T-helper 17 cell (primary cell): Measurements from ENCODE around the gene TNFRSF12A. TPM values are rescaled to one million over a fixed set of nuclear protein-coding genes. Genes with fewer than 3 reads are reported as not detected.

Source experiments
- ATAC-seq: fragments of 150-1000 bp; cut with Tn5 transposase; 2 replicates; pipeline ENCODE4 v1.10.0; 2021; ENCODE audit warnings: mild to moderate bottlenecking, moderate library complexity
- DNase-seq, 3 donors: peaks; one replicate each; pipeline versions ENCODE4 v3.0.0 to v3.0.0-alpha.2; 2020 to 2021
- H3K9me3 ChIP-seq: one replicate; pipeline ENCODE4 v1.7.0; 2013; ENCODE audit warnings: low read length, mild to moderate bottlenecking; ENCODE audit not compliant: control insufficient read depth, poor library complexity, severe bottlenecking
- H3K27ac Mint-ChIP-seq: one replicate; pipeline ENCODE4 v1.8.0; 2022; ENCODE audit warnings: mild to moderate bottlenecking, moderate library complexity, mixed read lengths
- H3K27me3 Mint-ChIP-seq: one replicate; pipeline ENCODE4 v1.8.0; 2022; ENCODE audit warnings: mixed read lengths
- H3K36me3 Mint-ChIP-seq: one replicate; pipeline ENCODE4 v1.8.0; 2022; ENCODE audit warnings: low read depth, mixed read lengths
- H3K4me1 Mint-ChIP-seq: one replicate; pipeline ENCODE4 v1.8.0; 2022; ENCODE audit warnings: mild to moderate bottlenecking, mixed read lengths
- H3K4me3 Mint-ChIP-seq: one replicate; pipeline ENCODE4 v1.8.0; 2022; ENCODE audit warnings: mild to moderate bottlenecking, moderate library complexity, mixed read lengths
- total RNA-seq, 4 donors: library from RNA in 2 of 4; stranded (reverse) in 2 of 4; gene quantifications; one replicate each; pipeline ENCODE4 v1.2.3 and lab custom pipeline; 2022 to 2026

The TNFRSF12A gene
- total RNA-seq, 2 donors from 2014 or later = 0.92 to 1.3 TPM

DNA sequence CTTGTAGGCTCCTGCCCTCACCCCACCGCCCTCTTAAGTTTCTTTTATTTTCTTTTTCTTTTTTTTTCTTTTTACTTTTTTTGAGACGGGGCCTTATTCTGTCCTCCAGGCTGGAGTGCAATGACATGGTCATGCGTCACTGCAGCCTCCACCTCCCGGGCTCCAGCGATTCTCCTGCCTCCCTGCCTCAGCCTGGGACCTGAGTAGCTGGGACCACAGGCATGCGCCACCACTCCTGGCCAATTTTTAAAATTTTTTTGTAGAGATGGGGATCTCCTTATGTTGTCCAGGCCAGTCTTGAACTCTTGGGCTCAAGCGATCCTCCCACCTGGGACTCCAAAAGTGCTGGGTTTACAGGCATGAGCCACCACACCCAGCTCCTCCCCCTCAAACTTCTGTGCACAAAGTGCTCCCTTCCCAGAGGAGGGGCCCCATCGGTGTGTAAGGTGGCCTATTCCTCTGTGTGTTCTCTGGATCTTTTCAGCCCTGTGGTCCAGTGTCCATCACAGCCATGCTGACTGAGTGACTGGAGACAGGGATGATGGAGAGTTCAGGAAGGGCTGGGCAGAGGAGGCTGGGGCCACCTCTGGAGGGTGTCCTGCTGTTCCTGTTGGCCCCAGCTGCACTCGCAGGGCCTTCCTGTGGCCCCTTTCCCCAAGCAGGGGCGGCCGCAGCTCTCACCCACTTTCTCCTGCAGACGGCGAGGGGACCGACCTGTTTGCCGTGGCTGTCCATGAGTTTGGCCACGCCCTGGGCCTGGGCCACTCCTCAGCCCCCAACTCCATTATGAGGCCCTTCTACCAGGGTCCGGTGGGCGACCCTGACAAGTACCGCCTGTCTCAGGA, 36.4 kb downstream of the TNFRSF12A start:
- Mint-ChIP-seq H3K27me3 (no peaks in the 10 kb centered on the region), H3K27ac (peak overlapping the region; percentile 74), H3K36me3 (peaks cover 5% of the 10 kb centered on the region), H3K4me1 (peaks cover 27% of the 10 kb centered on the region), H3K4me3 (peak overlapping the region; percentile 21)
- DNase-seq (no peak), ATAC-seq (no peak)
- no peaks in the 10 kb centered on the region for H3K9me3 ChIP-seq

- ATAC-seq (no peak), DNase-seq (no peak)
- H3K27me3 Mint-ChIP-seq = no peaks in the 10 kb centered on the region
- peak overlapping the region; percentile 21 for H3K4me3 Mint-ChIP-seq
- peak overlapping the region; percentile 74 for H3K27ac Mint-ChIP-seq
- H3K36me3 Mint-ChIP-seq = peaks cover 5% of the 10 kb centered on the region
- no peaks in the 10 kb centered on the region for H3K9me3 ChIP-seq
- peaks cover 24% of the 10 kb centered on the region for H3K4me1 Mint-ChIP-seq
Measured at GRCh38 chr16:3057181-3058138, 37.3 kb downstream of the TNFRSF12A start.

GRCh38 chr16:3058139-3059030, 38.2 kb downstream of the TNFRSF12A start:
- peaks cover 5% of the 10 kb centered on the region for H3K36me3 Mint-ChIP-seq
- H3K4me1 Mint-ChIP-seq = peaks cover 32% of the 10 kb centered on the region
- H3K9me3 ChIP-seq = no peaks in the 10 kb centered on the region
- peak in 2 of 3 donors; percentile 39 to 41 for DNase-seq
- ATAC-seq = peak; percentile 66
- no peaks in the 10 kb centered on the region for H3K27me3 Mint-ChIP-seq
- H3K27ac Mint-ChIP-seq = peak overlapping the region; percentile 91
- H3K4me3 Mint-ChIP-seq = peak overlapping the region; percentile 93

GRCh38 chr16:3059041-3059722, 39.0 kb downstream of the TNFRSF12A start:
- no peaks in the 10 kb centered on the region for H3K27me3 Mint-ChIP-seq
- ATAC-seq = peak; percentile 92
- H3K4me3 Mint-ChIP-seq = peak overlapping the region; percentile 93
- no peaks in the 10 kb centered on the region for H3K36me3 Mint-ChIP-seq
- H3K9me3 ChIP-seq = no peaks in the 10 kb centered on the region
- peak overlapping the region; percentile 91 for H3K27ac Mint-ChIP-seq
- peaks cover 30% of the 10 kb centered on the region for H3K4me1 Mint-ChIP-seq
- DNase-seq = peak; percentile 84 to 91 (median 90)

DNA sequence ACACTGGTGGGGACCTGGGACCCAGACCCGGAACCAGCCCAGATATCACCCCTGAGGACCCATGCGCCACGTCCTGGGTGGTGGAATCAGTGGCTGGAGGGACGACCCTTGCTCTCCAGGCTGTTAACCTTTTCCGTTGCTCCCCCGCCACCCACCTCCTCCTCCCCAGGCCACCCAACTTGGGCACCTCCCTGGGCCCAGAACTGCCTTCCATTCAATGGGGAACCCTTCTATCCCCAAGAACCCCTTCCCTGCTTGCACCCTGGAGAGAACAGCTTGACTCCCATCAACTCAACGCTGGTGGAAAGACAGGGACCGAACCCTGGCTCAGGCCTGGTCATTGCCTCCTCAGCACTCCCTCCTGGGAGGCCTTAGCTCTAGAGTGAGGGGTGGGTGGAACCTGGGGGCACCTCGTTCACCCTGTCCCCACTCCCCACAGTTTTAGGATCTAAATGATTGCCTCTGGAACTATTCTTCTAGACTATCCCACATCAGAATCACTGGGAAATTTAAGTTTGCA, 39.6 kb downstream of the TNFRSF12A start:
- no peak for DNase-seq
- H3K36me3 Mint-ChIP-seq = no peaks in the 10 kb centered on the region
- peak overlapping the region; percentile 91 for H3K27ac Mint-ChIP-seq
- peak overlapping the region; percentile 93 for H3K4me3 Mint-ChIP-seq
- H3K27me3 Mint-ChIP-seq = no peaks in the 10 kb centered on the region
- ATAC-seq = no peak
- H3K4me1 Mint-ChIP-seq = peaks cover 30% of the 10 kb centered on the region
- no peaks in the 10 kb centered on the region for H3K9me3 ChIP-seq

DNA sequence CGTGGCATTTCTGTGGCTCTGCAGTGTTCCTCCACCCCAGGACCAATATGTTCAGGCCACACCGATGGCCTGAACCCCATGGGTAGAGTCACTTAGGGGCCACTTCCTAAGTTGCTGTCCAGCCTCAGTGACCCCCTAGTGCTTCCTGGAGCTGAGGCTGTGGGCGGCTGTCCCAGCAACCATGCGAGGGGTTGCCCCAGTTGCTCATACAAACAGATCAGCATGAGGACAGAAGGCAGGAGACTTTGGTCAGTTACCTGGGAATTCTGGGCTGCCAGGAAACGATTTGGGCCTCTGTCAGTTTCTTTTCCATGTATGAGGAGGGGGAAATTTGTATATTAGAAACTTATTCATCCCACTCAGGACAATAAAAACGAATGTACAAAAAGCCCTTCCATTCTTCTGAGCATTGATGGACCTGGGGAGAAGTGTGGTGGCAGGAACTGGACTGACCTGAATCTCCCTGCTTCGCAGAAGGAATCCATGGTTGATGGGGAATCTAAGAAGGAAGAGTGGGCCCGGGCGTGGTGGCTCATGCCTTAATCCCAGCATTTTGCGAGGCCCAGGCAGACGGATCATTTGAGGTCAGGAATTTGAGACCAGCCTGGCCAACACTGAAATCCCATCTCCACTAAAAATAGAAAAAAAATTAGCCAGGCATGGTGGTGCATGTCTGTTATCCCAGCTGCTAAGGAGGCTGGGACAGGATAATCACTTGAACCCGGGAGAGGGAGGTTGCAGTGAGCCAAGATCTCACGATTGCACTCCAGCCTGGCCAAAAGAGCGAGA, 40.4 kb downstream of the TNFRSF12A start:
- ATAC-seq (no peak), DNase-seq (no peak)
- H3K4me3 Mint-ChIP-seq = peak overlapping the region; percentile 93
- no peaks in the 10 kb centered on the region for H3K27me3 Mint-ChIP-seq
- peaks cover 2% of the 10 kb centered on the region for H3K36me3 Mint-ChIP-seq
- H3K4me1 Mint-ChIP-seq = peaks cover 28% of the 10 kb centered on the region
- no peaks in the 10 kb centered on the region for H3K9me3 ChIP-seq
- peak overlapping the region; percentile 91 for H3K27ac Mint-ChIP-seq

GRCh38 chr16:3062553-3062952, 42.4 kb downstream of the TNFRSF12A start:
- no peaks in the 10 kb centered on the region for H3K9me3 ChIP-seq
- peaks cover 34% of the 10 kb centered on the region for H3K4me1 Mint-ChIP-seq
- peak overlapping the region; percentile 100 for H3K27ac Mint-ChIP-seq
- no peak overlapping the region for H3K4me3 Mint-ChIP-seq
- peaks cover 11% of the 10 kb centered on the region for H3K36me3 Mint-ChIP-seq
- ATAC-seq = no peak
- no peak for DNase-seq
- H3K27me3 Mint-ChIP-seq = no peaks in the 10 kb centered on the region

DNA sequence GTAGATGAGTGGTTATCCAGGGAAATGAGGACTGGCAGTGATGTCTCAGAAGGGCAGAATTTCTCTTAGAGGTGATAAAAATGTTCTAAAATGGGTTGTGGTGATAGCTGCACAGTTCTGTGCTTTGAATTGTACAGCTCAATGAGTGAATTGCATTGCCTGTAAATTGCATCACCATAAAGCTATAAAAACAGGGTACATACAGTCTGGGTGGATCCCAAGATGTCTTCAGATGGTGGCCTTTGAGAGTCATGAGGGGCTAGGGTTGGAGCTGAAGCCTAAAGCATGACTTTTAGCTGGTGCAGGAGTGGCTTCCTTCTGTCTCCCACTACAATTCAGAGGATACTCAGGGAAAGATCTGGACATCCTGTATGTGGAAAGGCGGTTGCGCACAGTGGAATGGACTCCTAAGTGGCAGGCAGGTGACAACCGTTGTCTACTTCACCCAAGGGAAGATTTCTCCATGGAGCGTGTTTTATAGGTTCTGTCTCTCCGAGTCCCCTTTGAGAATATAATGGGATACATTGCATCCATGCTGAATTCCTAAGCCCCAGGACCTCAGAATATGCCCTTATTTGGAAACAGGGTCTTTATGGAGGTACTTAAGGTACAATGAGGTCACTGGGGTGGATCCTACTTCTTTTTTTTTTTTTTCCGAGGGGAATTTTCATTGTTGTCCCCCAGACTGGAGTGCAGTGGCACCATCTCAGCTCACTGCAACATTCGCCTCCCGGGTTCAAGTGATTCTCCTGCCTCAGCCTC, 43.6 kb downstream of the TNFRSF12A start:
- Mint-ChIP-seq H3K27me3 (no peaks in the 10 kb centered on the region), H3K4me3 (peak overlapping the region; percentile 99), H3K36me3 (peaks cover 14% of the 10 kb centered on the region), H3K4me1 (peaks cover 39% of the 10 kb centered on the region), H3K27ac (peak overlapping the region; percentile 100)
- H3K9me3 ChIP-seq = no peaks in the 10 kb centered on the region
- DNase-seq (no peak), ATAC-seq (no peak)

DNA sequence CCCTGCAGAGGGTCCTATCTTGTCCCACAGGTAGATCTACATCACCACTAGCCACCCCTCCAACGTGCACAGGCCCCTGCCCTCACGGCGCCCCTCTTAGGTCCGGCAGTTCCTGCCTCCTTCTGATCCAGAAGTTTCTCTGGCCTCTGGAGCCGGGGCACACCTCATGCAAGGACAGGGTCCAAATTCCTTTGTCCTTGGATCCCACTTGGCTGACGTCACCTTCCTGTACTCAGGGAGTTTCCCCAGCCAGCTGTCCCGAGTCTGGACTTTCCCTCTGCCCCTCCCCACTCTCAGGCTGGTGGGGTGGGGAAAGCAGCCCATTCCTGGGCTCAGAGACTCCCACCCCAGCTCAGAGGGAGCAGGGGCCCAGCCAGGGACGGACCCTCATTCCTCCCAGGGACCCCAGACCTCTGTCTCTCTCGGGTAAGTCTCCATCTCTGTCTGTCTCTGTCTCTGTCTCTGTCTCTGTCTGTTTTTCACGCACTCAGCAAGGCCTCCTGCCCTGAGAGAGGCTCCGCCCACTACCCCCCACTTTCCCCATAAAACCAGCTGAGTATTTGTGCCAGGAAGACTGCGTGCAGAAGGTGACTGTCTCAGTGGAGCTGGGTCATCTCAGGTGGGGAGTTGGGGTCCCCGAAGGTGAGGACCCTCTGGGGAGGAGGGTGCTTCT, 45.0 kb downstream of the TNFRSF12A start, which contains the start of gene IL32:
TSS of gene IL32 (plus strand) at position 572 of the 673 bp plus-strand sequence. CDS start 172 bp downstream, outside the sequence.
- DNase-seq (peak; percentile 43 to 58 (median 55)), ATAC-seq (peak; percentile 78)
- peak within 1 kb of the TSS; percentile 100 for H3K27ac Mint-ChIP-seq
- H3K36me3 Mint-ChIP-seq = peaks cover 16% of the 10 kb centered on the region
- peak within 1 kb of the TSS; percentile 99 for H3K4me3 Mint-ChIP-seq
- H3K9me3 ChIP-seq = no peaks in the 10 kb centered on the region
- no peaks in the 10 kb centered on the region for H3K27me3 Mint-ChIP-seq
- peaks cover 45% of the 10 kb centered on the region for H3K4me1 Mint-ChIP-seq

GRCh38 chr16:3065742-3066439, 45.7 kb downstream of the TNFRSF12A start:
- Mint-ChIP-seq H3K4me1 (peaks cover 46% of the 10 kb centered on the region), H3K27me3 (no peaks in the 10 kb centered on the region), H3K36me3 (peaks cover 16% of the 10 kb centered on the region), H3K4me3 (peak overlapping the region; percentile 99), H3K27ac (peak overlapping the region; percentile 100)
- no peaks in the 10 kb centered on the region for H3K9me3 ChIP-seq
- no peak for DNase-seq
- peak; percentile 25 for ATAC-seq
